Stimulated activated CD8-positive, alpha-beta memory T cell treated with anti-CD3 and anti-CD28 coated beads, Interleukin-15, amount 100 ng/mL, for 1 hour (primary cell): ENCODE measurements around the gene DKK3.
"Not testable (repeated sequence)": the region's sequence is repeated elsewhere in the genome, so short reads cannot be mapped to it uniquely, and the experiment has no call there.

Experiments used
- DNase-seq: peaks from one replicate; pipeline ENCODE4 v3.0.0-alpha.2; 2020; ENCODE audit warnings: low read depth

The DKK3 gene

DNA sequence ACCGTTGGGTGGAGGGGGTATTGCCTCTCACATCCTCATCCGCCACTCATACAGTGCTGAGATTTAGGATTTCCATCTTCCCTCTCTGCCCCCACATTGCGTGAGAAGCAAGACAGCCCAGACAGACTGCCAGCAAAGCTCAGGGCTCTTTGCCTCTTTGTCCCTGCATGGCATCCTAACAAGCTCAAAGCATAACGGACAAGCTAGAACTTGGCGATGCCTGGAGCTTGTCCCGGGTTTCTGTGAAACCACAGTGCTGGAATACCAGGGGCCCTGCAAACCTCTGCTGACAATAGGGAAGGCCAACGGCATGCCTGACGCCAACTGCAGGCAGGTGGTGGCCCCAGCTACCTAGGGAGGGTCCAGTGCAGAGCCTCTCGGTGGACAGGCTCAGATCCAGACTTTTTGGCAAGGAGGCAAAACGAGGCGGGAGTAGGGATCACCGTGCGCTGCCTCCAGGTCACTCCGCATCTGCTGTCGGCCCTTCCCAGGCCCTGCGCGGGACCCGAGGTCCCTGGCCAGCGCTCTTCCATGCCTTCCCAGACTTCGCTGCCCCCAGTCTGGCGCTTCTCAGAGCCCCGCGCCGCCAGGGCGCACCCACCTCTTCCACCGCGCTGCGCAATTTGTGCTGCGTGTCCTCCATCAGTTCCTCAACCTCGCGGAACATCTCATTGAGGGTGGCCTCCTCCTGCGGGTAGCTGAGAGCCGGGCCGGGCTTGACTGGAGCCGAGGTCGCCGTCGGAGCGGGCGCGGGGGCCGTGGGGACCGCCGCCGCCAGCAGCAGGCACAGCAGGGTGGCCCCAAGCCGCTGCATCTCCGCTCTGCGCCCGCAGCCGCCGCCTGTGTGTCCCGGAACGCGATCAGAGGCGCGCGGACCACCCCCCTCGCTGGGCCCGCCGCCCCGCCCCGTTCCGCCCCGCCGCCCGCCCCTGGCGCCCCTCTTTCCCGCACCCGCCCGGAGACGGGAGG lies at the start of gene DKK3:
Gene DKK3 (minus strand): TSS at position 858 of the 969 bp plus-strand sequence. CDS start 44 bp downstream, at position 814.
- no peak for DNase-seq

DNA sequence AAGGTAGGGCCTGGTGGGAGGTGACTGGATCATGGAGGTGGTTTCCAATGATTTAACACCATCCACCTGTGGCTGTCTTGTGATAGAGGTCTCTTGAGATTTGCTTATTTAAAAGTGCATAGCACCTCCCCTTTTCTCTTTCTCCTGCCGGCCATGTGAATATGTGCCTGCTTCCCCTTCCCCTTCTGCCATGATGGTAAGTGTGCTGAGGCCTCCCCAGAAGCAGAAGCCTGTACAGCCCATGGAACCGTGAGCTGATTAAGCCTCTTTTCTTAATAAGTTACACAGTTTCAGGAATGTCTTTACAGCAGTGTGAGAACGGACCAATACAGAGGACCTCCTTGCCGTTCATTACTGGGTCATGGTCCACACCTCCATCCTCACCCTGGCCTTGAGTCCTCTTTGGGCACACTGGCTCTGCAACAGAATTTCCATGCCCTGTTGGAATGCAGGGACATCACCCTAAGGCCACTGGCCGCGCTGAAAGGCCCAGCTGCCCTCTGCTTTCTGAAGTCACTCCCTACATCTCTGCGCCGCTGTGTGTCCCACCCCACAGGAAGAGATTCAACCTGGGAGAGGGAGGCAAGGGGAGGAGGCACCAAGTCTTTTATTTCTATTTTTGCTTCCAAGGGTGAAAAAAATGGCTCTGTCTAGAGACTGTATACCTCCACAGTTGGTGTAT lies 49.0 kb upstream of the DKK3 start:
- no peak for DNase-seq

DNA sequence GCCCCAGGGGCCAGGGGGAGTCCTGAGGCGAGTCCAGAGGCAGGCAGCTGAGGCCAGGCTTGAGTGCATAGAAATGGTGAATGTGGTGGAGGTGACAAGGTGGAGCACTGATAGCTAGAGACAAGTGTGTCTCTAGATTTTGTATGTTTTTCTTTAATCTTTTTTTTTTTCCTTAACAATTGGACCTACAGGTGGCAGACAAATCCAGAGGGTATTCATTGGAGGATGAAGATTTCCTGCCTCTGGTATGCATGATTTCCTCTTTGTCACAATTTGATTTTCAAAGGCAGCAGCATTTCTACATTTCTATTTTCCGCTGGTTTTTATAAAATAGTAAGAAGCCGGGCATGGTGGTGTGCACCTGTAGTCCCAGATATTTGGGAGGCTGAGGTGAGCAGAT lies 47.7 kb upstream of the DKK3 start:
- DNase-seq, result no peak

DNA sequence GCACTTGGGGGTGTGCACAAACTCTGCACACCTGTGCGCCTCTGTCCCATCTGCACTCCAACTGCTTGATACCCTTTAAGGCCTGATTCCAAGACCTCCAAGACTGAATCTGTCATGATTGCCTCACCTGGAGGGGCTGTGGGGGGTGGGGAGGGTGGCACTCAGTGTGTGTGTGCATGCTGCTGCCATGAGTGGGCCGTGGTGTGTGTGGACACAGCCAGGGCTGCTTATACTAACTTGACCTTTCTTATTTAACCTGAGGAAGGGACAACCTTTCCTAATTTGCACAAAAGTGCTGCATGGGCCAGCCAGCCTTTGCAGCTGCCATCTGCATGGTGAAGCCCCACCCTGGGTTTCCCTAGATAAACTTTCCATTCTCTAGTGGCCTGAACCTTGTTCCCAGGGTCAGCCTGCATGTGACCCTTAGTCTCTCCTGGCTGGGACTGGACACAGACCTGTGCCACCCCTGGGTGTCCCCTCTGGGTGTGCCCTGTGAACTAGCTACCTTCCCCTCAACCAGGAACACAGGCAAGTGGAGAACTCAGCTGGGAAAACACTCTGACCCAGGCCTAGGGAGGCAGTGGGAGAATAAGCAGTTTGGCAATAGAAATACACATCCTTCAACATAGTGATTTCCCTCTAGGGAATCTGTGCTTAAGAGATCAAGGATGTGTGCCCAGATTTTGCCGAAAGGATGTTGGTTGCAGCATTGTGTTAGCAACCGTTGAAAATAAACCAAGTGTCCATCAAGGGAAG lies 45.4 kb upstream of the DKK3 start:
- no peak for DNase-seq

DNA sequence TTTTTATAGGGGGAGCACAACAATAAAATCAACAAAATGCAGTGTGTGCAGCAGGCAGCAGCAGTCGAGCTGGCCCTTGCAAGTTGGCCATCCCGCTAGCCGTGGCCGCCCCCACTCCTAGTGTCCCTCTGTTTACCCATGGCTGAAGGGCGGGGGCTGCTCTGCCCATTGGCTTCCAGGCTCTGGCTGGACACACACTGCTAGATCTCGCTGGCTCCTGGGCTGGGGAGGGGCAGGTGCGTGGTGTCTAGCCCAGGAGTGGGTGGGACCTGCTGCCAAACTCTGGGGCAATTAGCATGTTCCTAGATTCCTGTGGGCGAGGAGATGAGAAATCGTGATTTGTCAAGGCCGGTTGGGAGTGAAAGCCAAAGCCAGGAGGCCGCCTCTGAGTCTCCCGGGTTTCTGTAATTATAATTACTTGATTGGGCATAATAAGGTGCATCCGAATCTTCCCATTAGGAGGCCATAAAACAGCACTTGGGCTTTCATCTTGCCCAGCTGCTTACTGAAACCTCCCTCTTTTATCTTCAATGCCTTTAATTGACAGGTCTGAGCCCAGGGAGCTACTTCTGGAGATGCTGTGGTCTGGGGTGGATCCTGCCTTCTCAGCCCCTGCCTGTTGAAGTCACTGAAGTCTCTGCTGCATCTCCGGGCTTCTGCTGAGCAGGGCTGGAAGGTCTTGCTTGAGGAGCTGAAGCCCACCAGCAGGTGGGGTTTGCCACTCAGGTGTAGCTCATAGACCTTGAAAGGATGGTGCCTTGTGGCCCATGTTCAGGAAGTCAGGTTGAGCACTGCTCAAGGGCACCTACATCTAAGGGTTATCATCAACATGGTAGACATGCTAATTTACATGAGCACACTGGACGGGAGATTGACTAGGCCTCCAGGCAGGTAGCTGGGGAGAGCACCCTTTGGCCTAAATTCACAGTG lies 44.5 kb upstream of the DKK3 start:
- no peak for DNase-seq

DNA sequence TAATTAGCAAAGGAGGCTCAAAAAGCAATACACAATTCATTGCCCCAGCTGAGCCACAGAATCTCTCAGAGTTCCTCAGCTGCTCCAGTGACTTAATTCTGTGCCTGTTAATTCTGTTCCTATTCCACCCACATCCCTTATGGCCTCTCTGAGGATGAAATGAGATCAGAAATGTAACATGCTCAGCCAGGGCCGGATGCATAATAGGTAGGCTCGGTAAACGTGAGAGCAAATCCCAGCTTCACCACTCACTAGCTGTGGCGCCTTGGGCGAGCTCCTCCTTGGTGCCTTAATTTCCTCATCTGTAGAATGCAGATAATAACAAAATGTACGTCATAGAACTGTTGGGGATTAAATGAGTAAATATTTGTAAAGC lies 42.8 kb upstream of the DKK3 start:
- DNase-seq, result no peak

DNA sequence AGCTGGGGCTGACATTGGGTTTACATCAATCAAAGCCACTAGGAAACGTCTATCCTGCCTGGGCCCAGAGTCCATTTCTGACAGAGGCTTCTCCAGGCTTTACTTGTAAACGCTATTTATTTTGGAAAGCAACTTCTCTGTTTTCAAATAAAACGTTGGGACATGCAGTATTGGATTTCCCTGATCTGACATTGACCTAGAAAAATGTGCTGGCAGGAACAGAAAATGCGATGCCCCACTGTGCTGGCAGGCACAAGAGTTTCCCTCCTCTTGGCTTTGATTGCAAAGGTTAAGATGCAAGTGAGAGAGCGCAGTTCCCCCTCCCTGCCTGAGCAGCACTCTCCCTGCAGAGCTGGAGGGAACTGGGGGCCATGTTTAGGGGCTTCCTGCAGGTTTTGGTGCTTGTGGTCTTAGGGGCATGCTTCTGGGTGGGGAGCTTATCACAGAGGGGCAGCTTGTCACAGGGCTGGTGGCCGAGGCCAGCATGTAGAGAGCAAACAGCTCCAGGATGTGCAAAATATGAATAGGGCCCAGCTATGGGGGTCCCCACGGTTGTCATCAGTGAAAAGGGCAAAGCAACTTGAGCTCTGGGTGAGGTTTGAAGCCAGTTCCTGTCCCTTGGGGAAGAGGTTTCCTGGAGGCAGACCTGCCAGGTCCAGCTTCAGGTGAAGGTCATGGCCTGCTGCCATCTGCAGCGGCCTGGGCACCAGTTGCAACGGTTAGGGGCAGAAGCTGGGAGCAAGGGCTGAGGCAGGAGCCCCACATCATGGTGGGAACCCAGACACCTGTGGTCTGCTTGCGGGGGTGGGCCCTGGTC lies 42.3 kb upstream of the DKK3 start:
- no peak for DNase-seq

DNA sequence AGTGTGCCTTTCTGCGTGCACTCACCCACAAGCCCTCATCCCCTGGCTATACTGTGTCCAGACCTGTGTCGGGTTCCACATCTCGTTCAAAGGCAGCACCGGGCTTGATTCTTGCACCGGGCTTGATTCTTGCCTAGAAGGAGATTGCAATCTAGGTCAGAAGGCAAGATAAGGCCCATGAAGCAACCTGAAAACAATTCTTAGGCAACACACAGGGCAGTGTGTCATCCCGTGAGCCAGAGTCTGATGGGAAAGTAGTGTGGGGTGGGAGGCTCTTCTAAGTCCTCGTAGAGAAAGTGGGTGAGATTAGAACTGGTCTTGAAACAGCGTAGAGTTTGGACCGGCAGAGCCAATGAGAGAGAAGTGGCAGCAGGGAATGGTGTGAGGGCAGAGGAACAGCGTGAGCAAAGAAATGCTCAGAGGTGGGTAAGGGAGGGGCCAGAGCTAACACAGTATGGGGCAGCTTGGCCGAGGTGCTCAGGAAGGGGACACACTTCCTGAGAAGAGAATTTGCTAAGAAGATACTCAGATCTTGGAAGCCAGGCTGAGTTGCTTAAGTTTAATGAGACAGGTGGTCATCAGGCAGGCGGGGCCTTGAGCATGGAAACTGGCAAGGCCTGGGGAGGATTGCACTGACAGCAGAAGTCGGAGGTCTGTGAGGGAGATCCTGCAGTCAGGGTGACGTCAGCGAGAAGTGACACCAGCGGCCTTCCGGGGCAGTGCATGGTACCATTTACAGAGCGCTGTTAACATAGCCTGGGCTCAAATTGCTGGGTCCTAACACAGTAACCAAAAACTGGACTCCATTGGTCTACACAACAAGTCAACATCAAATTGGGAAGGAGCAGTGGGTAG lies 40.7 kb upstream of the DKK3 start:
- no peak for DNase-seq

DNA sequence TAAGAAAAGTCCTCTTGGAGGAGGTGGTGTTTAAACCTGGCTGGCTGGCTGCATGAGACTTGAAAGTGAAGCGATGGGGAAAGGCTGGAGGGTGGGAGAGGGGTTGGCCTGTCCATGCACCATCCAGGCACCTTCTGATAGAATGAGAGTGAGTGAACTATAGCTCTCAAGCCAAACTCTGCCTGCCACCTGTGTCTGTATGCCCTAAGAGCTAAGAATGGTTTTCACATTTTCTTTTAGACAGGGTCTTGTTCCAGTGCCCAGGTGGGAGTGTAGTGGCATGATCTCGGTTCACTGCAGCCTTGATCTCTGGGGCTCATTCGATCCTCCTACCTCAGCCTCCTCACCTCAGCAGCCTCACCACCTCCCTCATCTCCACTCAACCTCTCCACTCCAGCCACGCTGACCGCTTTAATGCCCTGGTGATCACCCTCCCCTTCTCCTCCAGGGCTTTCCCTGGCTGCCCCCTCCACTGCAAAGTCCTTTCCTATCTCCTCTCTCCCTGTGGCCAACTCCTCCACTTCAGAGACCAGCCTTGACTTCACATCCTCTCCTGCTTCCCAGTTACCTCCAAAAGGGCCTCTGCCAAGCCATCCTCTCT lies 38.3 kb upstream of the DKK3 start:
- no peak for DNase-seq

DNA sequence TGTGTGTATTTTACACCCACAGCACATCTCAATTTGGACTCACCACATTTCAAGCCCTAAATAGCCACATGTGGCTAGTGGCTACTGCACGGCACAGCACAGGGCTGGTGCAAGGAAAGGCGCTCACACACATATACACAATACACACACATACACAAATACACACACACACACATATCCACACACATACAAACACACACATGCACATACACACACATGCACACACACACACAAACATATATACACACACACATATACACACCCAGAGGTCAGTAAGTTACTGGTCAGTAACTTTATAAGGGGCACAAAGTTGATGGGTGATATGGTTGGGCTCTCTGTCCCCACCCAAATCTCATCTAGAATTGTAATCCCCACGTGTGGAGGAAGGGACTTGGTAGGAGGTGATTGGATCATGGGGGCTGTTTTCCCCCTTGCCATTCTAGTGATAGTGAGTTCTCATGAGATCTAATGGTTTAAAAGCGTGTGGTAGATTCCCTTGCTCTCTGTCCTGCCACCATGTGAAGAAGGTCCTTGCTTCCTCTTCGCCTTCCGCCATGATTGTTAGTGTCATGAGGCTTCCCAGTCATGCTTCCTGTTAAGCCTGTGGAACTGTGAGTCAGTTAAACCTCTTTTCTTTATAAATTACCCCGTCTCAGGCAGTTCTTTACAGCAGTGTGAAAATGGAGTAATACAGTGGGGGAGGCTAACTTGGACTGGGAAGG lies 37.6 kb upstream of the DKK3 start:
- no peak for DNase-seq

DNA sequence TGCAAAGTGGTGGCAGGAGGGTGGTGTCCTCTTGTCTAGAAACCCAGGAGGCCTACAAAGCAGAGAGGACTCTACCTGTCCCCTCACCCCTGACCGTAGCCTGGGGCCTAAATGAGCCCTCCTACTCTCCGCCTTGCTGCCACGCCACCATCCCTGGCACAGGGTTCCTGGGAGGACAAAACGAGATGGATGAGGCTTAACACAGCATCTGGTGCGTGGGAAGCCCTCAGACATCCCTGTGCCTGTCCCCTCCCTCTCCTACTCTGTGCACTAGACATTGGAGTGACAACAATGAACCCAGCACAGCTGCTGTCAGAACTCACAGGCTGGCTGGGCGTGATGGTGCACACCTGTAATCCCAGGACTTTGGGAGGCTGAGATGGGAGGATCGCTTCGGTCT lies 36.4 kb upstream of the DKK3 start:
- DNase-seq, result no peak

DNA sequence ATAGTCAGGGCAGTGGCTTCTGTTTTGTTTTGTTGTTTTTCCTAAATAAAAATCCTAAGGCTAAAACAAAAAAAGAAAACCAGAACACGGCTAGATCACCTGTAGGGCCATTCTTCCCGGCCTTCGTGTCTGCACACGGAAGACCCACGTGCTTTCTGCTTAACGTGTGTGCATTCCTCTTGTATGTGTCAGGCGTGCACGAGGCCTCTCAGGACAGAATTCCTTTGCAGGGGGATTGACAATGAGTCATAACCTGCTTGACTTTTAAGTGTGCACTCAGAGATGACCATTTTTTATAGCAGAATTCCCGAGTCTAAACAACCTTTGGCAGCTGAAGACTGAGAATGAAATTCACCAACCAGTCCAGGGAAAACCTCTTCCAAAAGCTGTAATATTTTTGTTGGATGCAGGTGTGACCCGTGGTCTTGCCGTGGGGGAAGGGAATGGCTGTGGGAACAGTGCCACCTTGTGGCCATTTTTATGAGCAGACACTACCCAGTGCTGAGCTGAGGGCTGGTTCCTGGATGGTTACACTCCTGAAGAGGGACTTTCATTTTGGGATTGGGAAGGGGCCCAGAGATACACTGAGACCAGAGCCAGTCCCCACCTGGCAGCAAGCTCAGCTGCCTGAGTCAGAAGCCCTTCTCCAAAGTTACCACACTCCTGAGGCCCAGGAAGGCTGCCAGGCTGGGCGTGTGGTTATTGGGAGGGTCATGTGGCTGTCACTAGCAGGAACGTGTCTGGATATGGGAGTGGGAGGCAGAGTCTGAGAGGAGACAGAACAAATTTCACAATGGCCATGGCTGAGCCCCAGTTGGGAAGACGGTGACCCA lies 35.7 kb upstream of the DKK3 start:
- peak; percentile 39 for DNase-seq

DNA sequence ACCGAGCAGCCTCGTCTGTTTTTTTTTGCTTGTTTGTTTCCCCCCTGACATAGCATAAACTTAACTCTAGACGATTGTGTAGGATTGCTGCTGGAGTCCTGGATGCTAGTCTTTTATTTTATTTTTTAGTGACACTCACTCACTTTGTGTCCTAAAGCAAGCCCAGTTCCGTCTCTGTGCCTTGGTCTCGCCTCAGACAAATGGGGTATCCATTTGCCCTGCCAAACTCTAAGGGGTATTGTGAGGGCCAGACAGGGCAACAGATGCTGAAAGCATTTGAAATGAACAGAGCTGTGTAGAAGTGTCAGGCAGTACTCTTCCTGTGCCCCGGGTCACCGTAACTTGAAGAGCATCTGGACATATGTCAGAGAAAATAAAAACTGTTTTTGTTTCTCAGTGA lies 34.8 kb upstream of the DKK3 start:
- DNase-seq, result no peak

DNA sequence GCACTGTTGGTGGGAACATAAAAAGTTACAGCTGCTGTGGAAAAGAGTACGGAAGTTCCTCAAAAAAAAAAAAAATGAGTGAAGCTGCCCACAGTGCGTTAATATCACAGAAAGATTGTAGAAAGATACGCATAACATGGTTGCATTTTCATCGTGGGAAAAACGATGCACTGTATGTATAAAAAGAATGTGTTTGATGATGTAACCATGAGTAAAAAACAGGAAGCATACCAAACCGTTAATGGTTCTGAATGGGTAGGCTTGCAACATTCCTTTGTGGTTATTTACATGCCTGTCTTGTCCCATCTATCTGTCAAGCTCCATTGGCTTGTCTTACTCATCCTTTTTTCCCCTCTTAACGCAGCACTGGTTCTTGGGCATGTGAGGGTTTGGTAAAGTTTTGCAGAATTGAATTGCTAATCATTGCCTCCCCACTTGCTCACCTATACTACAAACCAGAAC lies 33.8 kb upstream of the DKK3 start:
- DNase-seq, result no peak

DNA sequence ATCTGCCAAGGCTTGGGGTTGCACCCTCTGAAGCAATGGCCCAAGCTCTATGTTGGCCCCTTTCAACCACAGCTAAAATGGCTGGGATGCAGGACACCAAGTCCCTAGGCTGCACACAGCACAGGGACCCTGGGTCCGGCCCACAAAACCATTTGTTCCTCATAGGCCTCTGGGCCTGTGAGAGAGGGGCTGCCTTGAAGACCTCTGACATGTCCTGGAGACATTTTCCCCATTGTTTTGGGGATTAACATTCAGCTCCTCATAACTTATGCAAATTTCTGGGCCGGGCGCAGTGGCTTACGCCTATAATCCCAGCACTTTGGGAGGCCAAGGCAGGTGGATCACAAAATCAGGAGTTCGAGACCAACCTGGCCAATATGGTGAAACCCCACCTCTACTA lies 32.3 kb upstream of the DKK3 start:
- DNase-seq, result not testable (repeated sequence)

DNA sequence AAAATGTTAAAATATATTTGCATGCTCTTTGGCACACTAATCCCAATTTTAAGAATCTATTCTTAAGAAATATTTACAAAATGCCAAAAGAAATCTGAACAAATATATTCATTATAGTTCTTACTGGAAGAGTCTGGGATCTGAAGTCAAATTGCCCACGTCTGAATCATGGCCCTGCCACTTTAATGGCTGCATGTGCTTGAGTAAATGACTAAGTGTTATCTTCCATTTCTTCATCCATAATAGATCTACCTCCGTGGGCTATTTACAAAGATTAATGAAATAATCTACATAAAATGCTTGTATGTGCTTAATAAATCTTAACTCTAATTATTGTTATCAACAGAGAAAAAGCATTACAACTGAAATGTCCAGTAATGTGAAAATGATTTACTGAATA lies 24.5 kb upstream of the DKK3 start:
- DNase-seq, result no peak

DNA sequence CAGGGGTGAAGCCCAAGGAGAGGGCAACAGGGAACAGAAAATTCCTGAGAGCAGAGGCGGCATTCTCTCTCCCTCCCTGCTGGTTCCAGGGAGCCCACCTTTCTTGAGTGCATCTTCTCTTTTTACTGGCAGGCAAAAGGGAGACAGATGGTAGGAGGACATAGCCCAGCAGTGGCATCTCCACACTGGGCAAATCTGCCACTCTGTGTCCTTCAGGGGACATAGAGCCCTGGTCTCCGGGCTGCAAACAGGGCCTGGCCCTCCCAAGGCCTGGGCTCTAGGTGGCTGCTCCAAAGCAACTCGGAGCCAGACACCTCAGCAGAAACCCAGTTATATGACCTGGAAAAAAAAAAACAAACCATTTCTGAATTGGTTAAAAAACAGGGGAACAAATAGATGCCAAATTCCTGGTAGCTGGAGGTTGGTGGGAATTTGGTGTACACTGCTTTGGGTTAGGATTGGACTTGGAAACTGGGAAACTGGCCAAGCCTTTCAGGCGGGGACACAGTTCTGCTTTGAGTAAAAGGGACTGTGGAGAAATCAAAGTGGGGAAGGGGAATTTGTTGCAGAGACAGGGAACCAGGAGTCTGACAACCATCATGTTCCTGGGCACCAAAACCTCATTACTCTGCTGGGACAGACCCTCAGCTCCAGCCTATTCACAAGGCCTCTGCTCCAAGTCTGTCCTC lies 23.6 kb upstream of the DKK3 start:
- no peak for DNase-seq
